Immature natural killer cell (primary cell): ENCODE measurements around the gene DDX56. TPM values are rescaled to one million over a fixed set of nuclear protein-coding genes. Genes with fewer than 3 reads are reported as not detected.

Experiments
- DNase-seq, 3 donors: peaks; one replicate each; pipeline ENCODE4 v3.0.0; 2022; ENCODE audit warnings: mixed read lengths in 1 of 3
- H3K27ac Mint-ChIP-seq, 6 donors: one replicate each; pipeline ENCODE4 v1.8.0; 2020; ENCODE audit warnings: mixed read lengths in 6 of 6, mild to moderate bottlenecking in 5 of 6, inconsistent platforms in 4 of 6, moderate library complexity in 3 of 6
- H3K27me3 Mint-ChIP-seq, 3 donors: one replicate each; pipeline ENCODE4 v1.8.0; 2020 to 2021; ENCODE audit warnings: low read depth in 3 of 3, mild to moderate bottlenecking in 3 of 3, mixed read lengths in 3 of 3, moderate library complexity in 3 of 3, inconsistent platforms in 1 of 3
- H3K36me3 Mint-ChIP-seq, 3 donors: one replicate each; pipeline ENCODE4 v1.8.0; 2020; ENCODE audit warnings: mixed read lengths in 3 of 3, inconsistent platforms in 2 of 3, mild to moderate bottlenecking in 2 of 3
- H3K4me1 Mint-ChIP-seq, 2 donors: one replicate each; pipeline ENCODE4 v1.8.0; 2020; ENCODE audit warnings: inconsistent platforms in 2 of 2, mild to moderate bottlenecking in 2 of 2, mixed read lengths in 2 of 2, moderate library complexity in 1 of 2
- H3K4me3 Mint-ChIP-seq, 5 donors: one replicate each; pipeline ENCODE4 v1.8.0; 2020; ENCODE audit warnings: mild to moderate bottlenecking in 5 of 5, mixed read lengths in 5 of 5, inconsistent platforms in 3 of 5, moderate library complexity in 3 of 5
- H3K9me3 Mint-ChIP-seq, 6 donors: one replicate each; pipeline ENCODE4 v1.8.0; 2020; ENCODE audit warnings: mild to moderate bottlenecking in 6 of 6, mixed read lengths in 6 of 6, inconsistent platforms in 4 of 6, moderate library complexity in 3 of 6
- polyA plus RNA-seq, 3 donors: library from polyadenylated mRNA; unstranded; fragments of 300-500 nt; fragmentation: Illumina TruSeq; gene quantifications; one replicate each; pipeline ENCODE4 v1.2.3, GENCODE V29; 2021

The DDX56 gene
- polyA plus RNA-seq, 3 donors from 2014 or later, result 29.3 to 41.9 (median 33.8) TPM

- DNase-seq, result no peak
- Mint-ChIP-seq H3K9me3 (no peaks in the 10 kb centered on the region), H3K4me1 (no peaks in the 10 kb centered on the region), H3K27ac (no peak overlapping the region), H3K4me3 (no peak overlapping the region), H3K36me3 (no peaks in the 10 kb centered on the region), H3K27me3 (peaks cover 3 to 6% (median 4%) of the 10 kb centered on the region in 3 donors)
Observed at GRCh38 chr7:44541876-44542610, 31.7 kb downstream of the DDX56 start.

GRCh38 chr7:44541028-44541869, 32.5 kb downstream of the DDX56 start, which contains the start of gene NPC1L1:
NPC1L1 (minus strand) TSS chr7:44541330; CDS start chr7:44541259, 71 bp downstream.
- no peaks in the 10 kb centered on the region for H3K36me3 Mint-ChIP-seq
- no peaks in the 10 kb centered on the region for H3K9me3 Mint-ChIP-seq
- H3K4me3 Mint-ChIP-seq, result no peak within 1 kb of the TSS
- H3K27ac Mint-ChIP-seq, result no peak within 1 kb of the TSS
- H3K27me3 Mint-ChIP-seq, result peaks cover 2 to 3% (median 2%) of the 10 kb centered on the region in 3 donors
- no peak for DNase-seq
- H3K4me1 Mint-ChIP-seq, result no peaks in the 10 kb centered on the region

- no peak overlapping the region for H3K27ac Mint-ChIP-seq
- no peak overlapping the region for H3K4me3 Mint-ChIP-seq
- no peaks in the 10 kb centered on the region for H3K9me3 Mint-ChIP-seq
- DNase-seq, result no peak
- no peaks in the 10 kb centered on the region for H3K4me1 Mint-ChIP-seq
- no peaks in the 10 kb centered on the region for H3K36me3 Mint-ChIP-seq
- peaks cover 2 to 3% (median 2%) of the 10 kb centered on the region in 3 donors for H3K27me3 Mint-ChIP-seq
Observed at GRCh38 chr7:44540592-44541027, 33.1 kb downstream of the DDX56 start.

- no peaks in the 10 kb centered on the region for H3K9me3 Mint-ChIP-seq
- DNase-seq, result no peak
- no peak overlapping the region for H3K27ac Mint-ChIP-seq
- peaks cover 2 to 5% (median 2%) of the 10 kb centered on the region in 3 donors for H3K27me3 Mint-ChIP-seq
- H3K36me3 Mint-ChIP-seq, result no peaks in the 10 kb centered on the region
- H3K4me3 Mint-ChIP-seq, result no peak overlapping the region
- H3K4me1 Mint-ChIP-seq, result no peaks in the 10 kb centered on the region
Observed at GRCh38 chr7:44539669-44540506, 33.8 kb downstream of the DDX56 start.

- H3K27ac Mint-ChIP-seq, result no peak overlapping the region
- H3K27me3 Mint-ChIP-seq, result peaks cover 2 to 3% (median 2%) of the 10 kb centered on the region in 3 donors
- no peaks in the 10 kb centered on the region for H3K36me3 Mint-ChIP-seq
- no peaks in the 10 kb centered on the region for H3K4me1 Mint-ChIP-seq
- no peak for DNase-seq
- H3K9me3 Mint-ChIP-seq, result no peaks in the 10 kb centered on the region
- no peak overlapping the region for H3K4me3 Mint-ChIP-seq
Observed at GRCh38 chr7:44538798-44539668, 34.7 kb downstream of the DDX56 start.

- Mint-ChIP-seq H3K9me3 (no peaks in the 10 kb centered on the region), H3K4me3 (no peak overlapping the region), H3K27ac (no peak overlapping the region)
Observed at GRCh38 chr7:44538093-44538797, 35.5 kb downstream of the DDX56 start.

GRCh38 chr7:44537442-44537841, 36.3 kb downstream of the DDX56 start:
- Mint-ChIP-seq H3K9me3 (no peaks in the 10 kb centered on the region), H3K27ac (no peak overlapping the region)

More at GRCh38 chr7:44538093-44538797, 35.5 kb downstream of the DDX56 start:
- Mint-ChIP-seq H3K4me1 (no peaks in the 10 kb centered on the region), H3K27me3 (peaks cover 0 to 5% (median 2%) of the 10 kb centered on the region in 3 donors), H3K36me3 (no peaks in the 10 kb centered on the region)
- DNase-seq, result no peak

GRCh38 chr7:44536090-44536489, 37.6 kb downstream of the DDX56 start:
- H3K4me3 Mint-ChIP-seq, result no peak overlapping the region
- H3K27ac Mint-ChIP-seq, result no peak overlapping the region
- no peaks in the 10 kb centered on the region for H3K4me1 Mint-ChIP-seq
- no peaks in the 10 kb centered on the region for H3K36me3 Mint-ChIP-seq
- no peaks in the 10 kb centered on the region for H3K9me3 Mint-ChIP-seq
- peaks cover 0 to 6% (median 2%) of the 10 kb centered on the region in 3 donors for H3K27me3 Mint-ChIP-seq
- no peak for DNase-seq

More at GRCh38 chr7:44537442-44537841, 36.3 kb downstream of the DDX56 start:
- Mint-ChIP-seq H3K36me3 (no peaks in the 10 kb centered on the region), H3K27me3 (peaks cover 0 to 6% (median 2%) of the 10 kb centered on the region in 3 donors), H3K4me1 (no peaks in the 10 kb centered on the region), H3K4me3 (no peak overlapping the region)
- DNase-seq, result no peak

- no peak for DNase-seq
Observed at GRCh38 chr7:44535348-44536064, 38.2 kb downstream of the DDX56 start.

GRCh38 chr7:44534501-44534900, 39.2 kb downstream of the DDX56 start:
- Mint-ChIP-seq H3K4me3 (no peak overlapping the region), H3K27me3 (peaks cover 0 to 6% (median 2%) of the 10 kb centered on the region in 3 donors), H3K9me3 (no peaks in the 10 kb centered on the region), H3K36me3 (no peaks in the 10 kb centered on the region), H3K27ac (no peak overlapping the region), H3K4me1 (no peaks in the 10 kb centered on the region)
- peak; percentile 15 to 33 (median 24) for DNase-seq

More at GRCh38 chr7:44535348-44536064, 38.2 kb downstream of the DDX56 start:
- Mint-ChIP-seq H3K27ac (no peak overlapping the region), H3K4me3 (no peak overlapping the region), H3K9me3 (no peaks in the 10 kb centered on the region), H3K36me3 (no peaks in the 10 kb centered on the region), H3K27me3 (peaks cover 0 to 6% (median 2%) of the 10 kb centered on the region in 3 donors), H3K4me1 (no peaks in the 10 kb centered on the region)

- Mint-ChIP-seq H3K4me1 (no peaks in the 10 kb centered on the region), H3K9me3 (no peaks in the 10 kb centered on the region), H3K27ac (no peak overlapping the region), H3K4me3 (no peak overlapping the region), H3K27me3 (peaks cover 0 to 8% (median 2%) of the 10 kb centered on the region in 3 donors), H3K36me3 (no peaks in the 10 kb centered on the region)
- DNase-seq, result no peak
Observed at GRCh38 chr7:44534087-44534486, 39.6 kb downstream of the DDX56 start.
